DMS79 treated with DMSO at 0.1 percent for 48 hours (cell line): Measurements from ENCODE around the gene POLR3B.
"Not testable (repeated sequence)": the region's sequence is repeated elsewhere in the genome, so short reads cannot be mapped to it uniquely, and the experiment has no call there.

ENCODE experiments used
- DNase-seq: peaks from one replicate; lab custom pipeline; 2025; lab: John Stamatoyannopoulos, UW

Gene POLR3B

GRCh38 chr12:106459534-106459933, 102.0 kb downstream of the POLR3B start:
- DNase-seq, result no peak

- no peak for DNase-seq
Observed at GRCh38 chr12:106461730-106462129, 104.2 kb downstream of the POLR3B start.

- not testable (repeated sequence) for DNase-seq
Observed at GRCh38 chr12:106465605-106466004, 108.1 kb downstream of the POLR3B start.

- not testable (repeated sequence) for DNase-seq
Observed at GRCh38 chr12:106475662-106476061, 118.1 kb downstream of the POLR3B start.

GRCh38 chr12:106477627-106478026, 120.1 kb downstream of the POLR3B start:
- not testable (repeated sequence) for DNase-seq

- DNase-seq, result no peak
Observed at GRCh38 chr12:106480251-106480650, 122.7 kb downstream of the POLR3B start.

- no peak for DNase-seq
Observed at GRCh38 chr12:106481246-106481645, 123.7 kb downstream of the POLR3B start.

- DNase-seq, result no peak
Observed at GRCh38 chr12:106487664-106488063, 130.1 kb downstream of the POLR3B start.

GRCh38 chr12:106488884-106489283, 131.3 kb downstream of the POLR3B start:
- DNase-seq, result no peak

GRCh38 chr12:106490264-106490663, 132.7 kb downstream of the POLR3B start:
- no peak for DNase-seq

- no peak for DNase-seq
Observed at GRCh38 chr12:106492857-106493256, 135.3 kb downstream of the POLR3B start.

- DNase-seq, result peak; percentile 68
Observed at GRCh38 chr12:106493531-106493930, 136.0 kb downstream of the POLR3B start.

- DNase-seq, result no peak
Observed at GRCh38 chr12:106495354-106495965, 137.9 kb downstream of the POLR3B start.

GRCh38 chr12:106498056-106498455, 140.5 kb downstream of the POLR3B start:
- no peak for DNase-seq

GRCh38 chr12:106499628-106500027, 142.1 kb downstream of the POLR3B start:
- DNase-seq, result no peak

GRCh38 chr12:106506691-106507090, 149.1 kb downstream of the POLR3B start:
- no peak for DNase-seq

- DNase-seq, result no peak
Observed at GRCh38 chr12:106508966-106509365, 151.4 kb downstream of the POLR3B start.

- no peak for DNase-seq
Observed at GRCh38 chr12:106511365-106511764, 153.8 kb downstream of the POLR3B start.

GRCh38 chr12:106517314-106517713, 159.8 kb downstream of the POLR3B start:
- no peak for DNase-seq

GRCh38 chr12:106519607-106520021, 162.1 kb downstream of the POLR3B start:
- no peak for DNase-seq

- no peak for DNase-seq
Observed at GRCh38 chr12:106521901-106522300, 164.4 kb downstream of the POLR3B start.

- DNase-seq, result no peak
Observed at GRCh38 chr12:106522708-106523107, 165.2 kb downstream of the POLR3B start.

GRCh38 chr12:106527356-106527755, 169.8 kb downstream of the POLR3B start:
- DNase-seq, result no peak

GRCh38 chr12:106541201-106541600, 183.7 kb downstream of the POLR3B start:
- DNase-seq, result no peak
